ENCODE measurements around the gene MVB12A. TPM values are rescaled to one million over a fixed set of nuclear protein-coding genes. Genes with fewer than 3 reads are reported as not detected.

MVB12A gene
- total RNA-seq, 2 experiments from 2014 or later, result 34.1 to 40.3 TPM

DNA sequence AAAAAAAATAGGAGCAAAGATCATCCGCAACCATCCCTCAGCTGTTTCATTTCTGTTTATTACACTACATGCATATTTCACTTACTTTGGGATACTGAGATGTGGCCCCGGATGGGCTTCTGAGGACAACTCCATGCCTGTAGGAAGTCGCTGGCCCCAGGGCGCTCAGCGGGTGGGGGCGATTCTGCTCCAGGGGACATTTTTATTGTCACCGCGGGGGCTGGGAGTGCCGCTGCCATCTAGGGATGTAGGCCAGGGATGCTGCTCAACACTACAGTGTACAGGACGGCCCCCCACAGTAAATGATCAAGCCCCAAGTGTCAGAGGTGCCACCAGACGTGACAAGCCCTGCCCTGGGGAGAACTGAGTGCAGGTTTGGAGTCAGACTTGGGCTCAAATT is 8.0 kb upstream of the MVB12A start:
- Mint-ChIP-seq H3K27ac (no peak overlapping the region), H3K4me3 (no peak overlapping the region), H3K9me3 (no peaks in the 10 kb centered on the region), H3K36me3 (peaks cover 14% of the 10 kb centered on the region), H3K27me3 (no peaks in the 10 kb centered on the region), H3K4me1 (peaks cover 21% of the 10 kb centered on the region)
- POLR2A ChIA-PET, result no interaction called here
- DNase-seq (no peak), ATAC-seq (ENCODE audit: low read depth) (no peak)

DNA sequence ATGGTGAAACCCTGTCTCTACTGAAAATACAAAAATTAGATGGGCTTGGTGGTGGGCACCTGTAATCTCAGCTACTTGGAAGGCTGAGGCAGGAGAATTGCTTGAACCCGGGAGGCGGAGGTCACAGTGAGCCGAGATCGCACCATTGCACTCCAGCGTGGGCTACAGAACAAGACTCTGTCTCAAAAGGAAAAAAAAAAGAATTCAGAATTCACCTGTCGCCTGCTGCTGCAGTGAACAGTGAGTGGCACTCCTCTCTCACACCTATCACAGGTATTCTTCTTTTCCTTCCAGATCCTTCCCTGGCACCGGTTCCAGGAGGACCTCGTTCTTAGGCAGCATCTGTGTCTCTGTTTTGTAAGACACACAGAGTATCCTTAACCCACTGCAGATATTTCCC is 5.8 kb upstream of the MVB12A start:
- Mint-ChIP-seq H3K36me3 (peaks cover 16% of the 10 kb centered on the region), H3K4me3 (no peak overlapping the region), H3K9me3 (no peaks in the 10 kb centered on the region), H3K27me3 (no peaks in the 10 kb centered on the region), H3K27ac (no peak overlapping the region), H3K4me1 (peaks cover 18% of the 10 kb centered on the region)
- POLR2A ChIA-PET, result interaction anchor here (0.9 kb wide), 1 partner anchor 19 kb away, joined by 3 read pairs; no protein-coding TSS in a partner anchor
- no peak for DNase-seq
- ATAC-seq (ENCODE audit: low read depth), result no peak

DNA sequence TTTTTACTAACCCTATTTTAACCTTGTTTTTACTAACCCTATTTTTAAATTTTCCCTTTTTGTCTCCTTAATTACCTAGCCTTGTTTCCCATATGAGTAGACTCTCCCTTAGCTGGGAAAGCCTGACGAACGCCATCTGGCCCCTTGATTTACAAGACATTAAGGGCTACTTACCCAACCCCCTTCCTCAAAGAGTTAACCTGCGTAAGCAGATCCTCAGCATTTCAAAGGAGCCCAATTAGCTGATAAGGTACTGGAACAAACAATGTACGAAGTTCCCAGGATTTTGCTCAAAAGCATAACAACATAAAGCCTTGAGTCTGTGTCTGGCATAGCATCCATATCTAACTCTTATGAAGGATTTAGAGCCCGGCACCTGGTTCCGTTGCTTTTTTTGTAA is 4.7 kb upstream of the MVB12A start:
- Mint-ChIP-seq H3K27ac (no peak overlapping the region), H3K4me3 (no peak overlapping the region), H3K27me3 (no peaks in the 10 kb centered on the region), H3K36me3 (peaks cover 15% of the 10 kb centered on the region), H3K4me1 (peaks cover 18% of the 10 kb centered on the region), H3K9me3 (no peaks in the 10 kb centered on the region)
- DNase-seq (no peak), ATAC-seq (ENCODE audit: low read depth) (no peak)
- POLR2A ChIA-PET, result interaction anchor here (5.7 kb wide), 1 partner anchor 10 kb away, joined by 64 read pairs; the partner anchor contains the start of gene BST2

DNA sequence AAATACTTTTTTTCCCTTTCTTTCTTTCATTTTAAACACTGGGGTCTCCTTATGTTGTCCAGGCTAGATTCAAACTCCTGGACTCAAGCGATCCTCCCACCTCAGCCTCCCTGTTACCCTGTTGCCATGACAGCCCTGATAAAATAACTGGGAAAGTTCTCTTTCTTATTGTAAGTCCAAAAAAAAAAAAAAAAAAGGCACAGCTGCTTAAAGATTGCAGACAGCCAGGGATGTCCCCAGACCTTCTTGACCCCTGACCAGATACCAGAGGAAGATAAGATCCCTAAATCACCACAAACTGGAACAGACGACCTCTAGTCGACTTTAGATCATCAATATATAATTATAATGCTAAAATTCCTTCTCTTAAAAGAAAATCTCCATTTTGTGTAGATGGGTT is 1.1 kb upstream of the MVB12A start:
- no peaks in the 10 kb centered on the region for H3K27me3 Mint-ChIP-seq
- H3K36me3 Mint-ChIP-seq, result peaks cover 10% of the 10 kb centered on the region
- no peaks in the 10 kb centered on the region for H3K9me3 Mint-ChIP-seq
- H3K4me1 Mint-ChIP-seq, result peaks cover 12% of the 10 kb centered on the region
- POLR2A ChIA-PET, result interaction anchor here (0.6 to 5.7 kb wide), 7 partner anchors 14 to 1954 kb away, joined by 3 to 64 read pairs (median 5); partner anchors contain the start of genes BST2, DDA1 and OCEL1
- H3K27ac Mint-ChIP-seq, result peak overlapping the region; percentile 93
- H3K4me3 Mint-ChIP-seq, result peak overlapping the region; percentile 96
- DNase-seq (no peak), ATAC-seq (ENCODE audit: low read depth) (no peak)

DNA sequence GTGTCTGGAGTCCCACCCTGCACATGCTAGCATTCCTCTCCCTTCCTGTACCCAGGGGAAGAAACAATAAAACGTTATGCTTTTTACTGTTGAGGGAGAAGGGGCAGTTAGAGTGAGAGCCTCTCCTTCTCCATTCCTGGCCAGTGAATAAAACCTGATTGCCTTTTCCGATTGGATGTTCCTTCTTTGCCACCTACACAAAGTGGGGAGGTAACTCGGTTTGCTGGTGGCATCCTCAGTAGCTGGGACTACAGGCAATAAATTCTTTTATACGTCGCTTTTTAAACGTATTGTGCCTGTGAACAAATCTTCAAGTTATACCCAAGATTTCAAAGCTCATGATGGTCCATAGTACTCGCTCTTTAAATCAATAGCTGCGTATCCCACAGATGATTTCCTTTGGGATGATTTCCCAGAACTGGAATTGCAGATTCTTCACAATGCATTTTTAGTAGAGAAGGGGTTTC is 660 bp upstream of the MVB12A start:
- H3K4me1 Mint-ChIP-seq, result peaks cover 11% of the 10 kb centered on the region
- no peaks in the 10 kb centered on the region for H3K9me3 Mint-ChIP-seq
- peak overlapping the region; percentile 96 for H3K4me3 Mint-ChIP-seq
- DNase-seq (no peak), ATAC-seq (ENCODE audit: low read depth) (no peak)
- peak overlapping the region; percentile 93 for H3K27ac Mint-ChIP-seq
- peaks cover 10% of the 10 kb centered on the region for H3K36me3 Mint-ChIP-seq
- no peaks in the 10 kb centered on the region for H3K27me3 Mint-ChIP-seq
- POLR2A ChIA-PET, result interaction anchor here (0.5 to 5.7 kb wide), 13 partner anchors 14 to 1954 kb away, joined by 3 to 64 read pairs (median 4); partner anchors contain the start of genes ANO8, BST2, DDA1 and OCEL1

DNA sequence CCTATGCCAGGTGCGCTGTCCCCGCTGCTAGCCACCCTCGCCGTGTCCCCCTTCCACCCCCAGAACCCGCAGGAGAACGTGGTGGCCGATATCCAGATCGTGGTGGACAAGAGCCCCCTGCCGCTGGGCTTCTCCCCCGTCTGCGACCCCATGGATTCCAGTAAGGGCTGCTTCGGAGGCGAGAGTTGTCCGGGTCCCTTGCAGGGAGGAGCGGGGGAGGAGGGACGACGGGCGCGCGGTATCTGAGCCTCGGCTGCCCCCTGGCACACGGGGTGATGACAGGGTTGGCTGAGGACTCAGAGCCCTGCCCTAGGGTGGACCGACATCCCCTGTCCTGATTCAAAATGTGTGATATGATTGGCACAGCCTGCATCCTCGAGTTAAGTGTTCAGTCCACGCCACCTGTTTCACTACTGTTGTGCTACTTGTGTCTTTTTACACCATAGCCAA is 653 bp downstream of the MVB12A start:
- no peaks in the 10 kb centered on the region for H3K27me3 Mint-ChIP-seq
- POLR2A ChIA-PET, result interaction anchor here (5.7 kb wide), 1 partner anchor 16 kb away, joined by 64 read pairs; the partner anchor contains the start of gene BST2
- peaks cover 10% of the 10 kb centered on the region for H3K36me3 Mint-ChIP-seq
- peaks cover 10% of the 10 kb centered on the region for H3K4me1 Mint-ChIP-seq
- peak overlapping the region; percentile 96 for H3K4me3 Mint-ChIP-seq
- ATAC-seq (ENCODE audit: low read depth) (peak; percentile 45), DNase-seq (peak; percentile 60)
- H3K27ac Mint-ChIP-seq, result peak overlapping the region; percentile 80
- no peaks in the 10 kb centered on the region for H3K9me3 Mint-ChIP-seq

DNA sequence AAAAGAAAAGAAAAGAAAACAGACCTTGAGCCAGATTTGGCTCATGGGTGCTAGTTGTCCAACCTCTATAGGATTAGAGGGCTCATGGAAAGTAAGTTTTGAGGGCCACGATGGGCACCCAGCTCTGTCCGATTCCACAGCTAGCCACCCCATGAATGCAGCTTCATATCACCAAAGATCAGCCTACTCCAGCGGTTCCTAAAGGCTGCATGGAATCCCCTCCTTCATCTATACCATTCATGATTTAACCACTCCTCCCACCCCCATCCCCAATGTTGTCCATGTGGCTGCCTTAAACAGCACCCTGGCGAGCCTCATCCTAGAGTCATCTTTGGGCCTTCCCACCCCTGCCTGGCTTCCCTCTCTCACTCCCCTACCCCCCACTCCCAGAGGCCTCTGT is 2.1 kb downstream of the MVB12A start:
- ATAC-seq (ENCODE audit: low read depth) (no peak), DNase-seq (no peak)
- Mint-ChIP-seq H3K27me3 (no peaks in the 10 kb centered on the region), H3K9me3 (no peaks in the 10 kb centered on the region), H3K27ac (no peak overlapping the region), H3K4me3 (no peak overlapping the region), H3K36me3 (peaks cover 9% of the 10 kb centered on the region), H3K4me1 (peaks cover 10% of the 10 kb centered on the region)
- POLR2A ChIA-PET, result no interaction called here

DNA sequence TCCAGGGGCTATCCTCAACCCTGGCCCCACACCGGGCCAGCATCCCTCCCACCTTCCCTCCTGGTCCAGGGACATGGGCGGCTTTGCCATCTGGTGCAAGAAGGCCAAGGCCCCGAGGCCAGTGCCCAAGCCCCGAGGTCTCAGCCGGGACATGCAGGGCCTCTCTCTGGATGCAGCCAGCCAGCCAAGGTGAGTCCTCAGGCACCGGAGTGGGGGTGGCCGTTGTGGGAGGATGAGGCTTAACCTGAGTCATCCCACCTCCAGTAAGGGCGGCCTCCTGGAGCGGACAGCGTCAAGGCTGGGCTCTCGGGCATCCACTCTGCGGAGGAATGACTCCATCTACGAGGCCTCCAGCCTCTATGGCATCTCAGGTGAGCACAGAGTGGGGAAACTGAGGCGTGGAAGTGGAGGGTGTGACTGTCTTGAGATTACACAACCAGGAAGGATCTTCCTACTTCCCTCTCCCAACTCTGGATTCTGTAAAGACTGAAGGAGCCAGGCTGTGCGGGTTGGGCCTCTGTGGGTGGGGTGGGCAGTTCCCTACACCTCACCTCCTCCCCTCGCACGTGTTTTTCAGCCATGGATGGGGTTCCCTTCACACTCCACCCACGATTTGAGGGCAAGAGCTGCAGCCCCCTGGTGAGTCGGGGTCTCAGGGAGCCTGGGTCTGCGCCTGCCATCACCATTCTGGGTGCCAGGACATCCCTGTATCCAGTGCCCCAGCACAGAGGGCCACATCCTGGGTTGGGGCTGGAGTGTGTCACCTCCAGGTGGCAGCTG is 3.8 kb downstream of the MVB12A start:
- no peak overlapping the region for H3K4me3 Mint-ChIP-seq
- no peak for DNase-seq
- ATAC-seq (ENCODE audit: low read depth), result no peak
- H3K4me1 Mint-ChIP-seq, result peaks cover 9% of the 10 kb centered on the region
- H3K9me3 Mint-ChIP-seq, result no peaks in the 10 kb centered on the region
- no peaks in the 10 kb centered on the region for H3K27me3 Mint-ChIP-seq
- POLR2A ChIA-PET, result no interaction called here
- H3K36me3 Mint-ChIP-seq, result peaks cover 8% of the 10 kb centered on the region
- H3K27ac Mint-ChIP-seq, result no peak overlapping the region

DNA sequence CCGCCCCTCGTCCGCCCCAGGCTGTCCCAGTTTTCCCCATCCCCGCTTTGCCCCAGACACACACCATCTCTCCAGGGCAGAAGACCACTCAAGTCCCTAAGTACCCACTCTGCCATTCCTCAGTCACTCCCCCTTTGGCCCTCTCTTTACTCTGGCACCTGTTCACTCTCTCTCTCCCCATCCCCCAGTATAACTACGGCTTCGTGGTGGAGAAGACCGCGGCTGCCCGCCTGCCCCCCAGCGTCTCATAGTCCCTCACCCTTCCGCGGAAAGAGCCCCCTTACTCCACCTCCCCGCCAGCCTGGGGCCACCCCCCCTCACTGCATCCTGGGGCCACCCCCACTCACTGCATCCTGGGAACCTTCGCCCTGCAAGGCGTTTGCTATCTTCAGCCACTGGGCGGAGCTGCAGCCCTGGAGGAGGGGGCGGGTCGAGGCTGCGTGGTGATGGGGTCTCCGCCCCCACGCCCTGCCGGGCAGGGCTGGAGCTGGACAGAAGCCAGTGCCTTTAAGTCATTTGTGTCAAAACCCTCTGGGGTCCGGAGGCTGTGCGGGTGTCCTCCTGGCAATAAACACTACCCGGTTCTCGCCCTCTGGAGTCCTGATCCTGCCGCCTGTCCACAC is 5.0 kb downstream of the MVB12A start:
- H3K4me3 Mint-ChIP-seq, result no peak overlapping the region
- POLR2A ChIA-PET, result no interaction called here

DNA sequence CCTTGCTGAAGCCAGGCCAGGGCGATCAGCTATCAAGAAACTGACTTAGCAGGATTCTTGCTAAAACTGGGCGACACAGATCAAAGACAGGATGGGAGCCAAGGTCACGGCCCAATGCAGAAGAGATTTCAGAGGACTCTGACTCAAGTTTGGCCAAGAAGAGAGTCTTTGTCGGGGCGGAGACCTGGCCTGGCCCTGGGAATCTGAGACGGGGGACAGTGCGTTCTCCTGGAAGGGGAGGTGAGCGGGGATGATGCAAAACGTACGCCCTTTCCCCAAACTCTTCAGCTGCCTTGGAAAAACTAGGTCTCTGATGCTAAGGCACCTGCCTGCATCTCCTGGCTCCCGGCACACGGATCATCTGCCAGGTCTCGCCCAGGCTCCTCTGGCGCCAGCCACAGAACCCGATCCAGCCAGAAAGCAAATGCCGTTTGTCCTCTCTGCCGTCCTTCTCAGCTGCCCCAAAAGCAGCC is 9.8 kb downstream of the MVB12A start:
- peak overlapping the region; percentile 60 for H3K27ac Mint-ChIP-seq
- no peaks in the 10 kb centered on the region for H3K36me3 Mint-ChIP-seq
- H3K4me3 Mint-ChIP-seq, result no peak overlapping the region
- POLR2A ChIA-PET, result interaction anchor here (0.7 kb wide), 1 partner anchor 59 kb away, joined by 3 read pairs; no protein-coding TSS in a partner anchor
- DNase-seq (no peak), ATAC-seq (ENCODE audit: low read depth) (no peak)
- H3K9me3 Mint-ChIP-seq, result no peaks in the 10 kb centered on the region
- peaks cover 2% of the 10 kb centered on the region for H3K4me1 Mint-ChIP-seq
- H3K27me3 Mint-ChIP-seq, result no peaks in the 10 kb centered on the region

More for the DNA sequence above, 5.0 kb downstream of the MVB12A start:
- H3K36me3 Mint-ChIP-seq, result peaks cover 8% of the 10 kb centered on the region
- ATAC-seq (ENCODE audit: low read depth) (peak; percentile 27), DNase-seq (no peak)
- H3K27ac Mint-ChIP-seq, result no peak overlapping the region
- peaks cover 4% of the 10 kb centered on the region for H3K4me1 Mint-ChIP-seq
- H3K27me3 Mint-ChIP-seq, result no peaks in the 10 kb centered on the region
- H3K9me3 Mint-ChIP-seq, result no peaks in the 10 kb centered on the region

DNA sequence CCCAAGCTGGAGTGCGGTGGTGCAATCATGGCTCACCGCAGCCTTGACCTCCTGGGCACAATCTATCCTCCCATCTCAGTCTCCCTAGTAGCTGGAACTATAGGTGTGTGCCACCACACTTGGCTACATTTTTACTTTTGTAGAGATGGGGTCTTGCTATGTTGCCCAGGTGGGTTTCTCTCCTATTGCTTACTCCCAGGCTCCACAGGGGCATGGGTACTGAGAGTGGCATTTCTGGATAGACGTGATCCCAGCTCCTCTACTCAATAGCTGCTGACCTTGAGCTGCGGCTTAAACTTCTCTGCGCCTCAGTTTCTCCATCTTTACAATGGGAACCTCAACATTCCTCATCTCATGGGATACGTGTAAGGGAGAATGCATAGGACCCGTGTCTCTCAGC is 11.6 kb downstream of the MVB12A start:
- no peak overlapping the region for H3K4me3 Mint-ChIP-seq
- no peaks in the 10 kb centered on the region for H3K36me3 Mint-ChIP-seq
- ATAC-seq (ENCODE audit: low read depth), result no peak
- no peak for DNase-seq
- POLR2A ChIA-PET, result no interaction called here
- peaks cover 2% of the 10 kb centered on the region for H3K4me1 Mint-ChIP-seq
- no peak overlapping the region for H3K27ac Mint-ChIP-seq
- H3K27me3 Mint-ChIP-seq, result no peaks in the 10 kb centered on the region
- H3K9me3 Mint-ChIP-seq, result no peaks in the 10 kb centered on the region

DNA sequence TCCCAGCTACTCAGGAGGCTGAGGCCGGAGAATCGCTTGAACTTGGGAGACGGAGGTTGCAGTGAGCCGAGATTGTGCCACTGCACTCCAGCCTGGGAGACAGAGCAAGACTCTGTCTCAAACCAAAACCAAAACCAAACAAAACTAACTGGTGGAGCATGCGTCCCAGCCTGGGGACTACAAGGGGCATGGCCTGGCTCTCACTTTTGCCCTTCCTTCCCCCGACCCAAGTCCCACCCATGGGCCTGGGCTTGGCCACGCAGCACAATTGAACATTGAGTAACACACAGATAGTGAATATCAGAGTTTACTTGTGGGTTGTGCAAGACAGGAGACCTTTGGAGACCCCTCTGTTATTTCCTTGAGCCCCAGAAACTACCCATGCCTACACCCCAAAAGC is 15.4 kb downstream of the MVB12A start:
- H3K27me3 Mint-ChIP-seq, result no peaks in the 10 kb centered on the region
- POLR2A ChIA-PET, result no interaction called here
- peaks cover 2% of the 10 kb centered on the region for H3K4me1 Mint-ChIP-seq
- ATAC-seq (ENCODE audit: low read depth) (no peak), DNase-seq (no peak)
- H3K27ac Mint-ChIP-seq, result no peak overlapping the region
- H3K4me3 Mint-ChIP-seq, result no peak overlapping the region
- H3K9me3 Mint-ChIP-seq, result no peaks in the 10 kb centered on the region
- no peaks in the 10 kb centered on the region for H3K36me3 Mint-ChIP-seq

DNA sequence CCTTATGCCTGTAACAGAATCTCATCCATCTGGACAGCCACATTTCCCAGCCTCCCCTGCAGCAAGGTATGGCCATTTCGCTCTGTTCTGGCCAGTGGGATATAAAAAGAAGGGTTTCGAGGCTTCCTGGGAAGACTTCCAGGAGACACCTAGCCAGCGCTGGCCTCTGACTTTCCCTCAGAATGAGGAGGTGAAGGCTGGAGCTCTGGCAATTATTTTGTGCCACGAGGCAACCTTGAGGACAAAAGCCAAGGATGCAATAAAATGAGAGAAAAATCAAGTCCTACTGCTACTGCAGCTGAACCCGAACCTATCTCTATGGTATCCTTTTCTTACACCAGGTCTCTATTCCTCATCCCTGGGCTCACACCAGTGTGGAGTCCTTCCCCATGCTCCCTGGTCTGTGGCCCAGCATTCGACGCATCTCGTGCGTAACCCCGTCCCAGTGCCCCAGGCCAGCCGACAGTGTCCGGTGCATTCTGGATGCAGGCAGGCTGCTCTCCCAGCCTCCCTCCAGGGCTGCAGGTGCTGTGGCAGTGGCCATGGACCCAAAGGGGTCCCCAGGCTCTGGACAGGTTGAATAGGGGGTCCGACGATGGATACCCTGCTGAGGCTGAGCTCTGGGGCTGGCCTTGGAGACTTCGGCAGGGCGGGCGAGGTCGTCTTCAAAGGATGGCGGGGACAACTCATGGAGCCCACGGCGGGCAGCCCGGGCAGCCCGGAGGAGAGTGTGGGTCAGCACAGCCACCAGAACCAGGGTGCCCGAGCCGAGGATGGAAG is 16.4 kb downstream of the MVB12A start:
- Mint-ChIP-seq H3K9me3 (no peaks in the 10 kb centered on the region), H3K4me1 (peaks cover 2% of the 10 kb centered on the region), H3K36me3 (no peaks in the 10 kb centered on the region), H3K27ac (no peak overlapping the region), H3K27me3 (no peaks in the 10 kb centered on the region), H3K4me3 (no peak overlapping the region)
- DNase-seq (no peak), ATAC-seq (ENCODE audit: low read depth) (no peak)
- POLR2A ChIA-PET, result no interaction called here
